ENCODE results near the gene GPRIN2.

DNA sequence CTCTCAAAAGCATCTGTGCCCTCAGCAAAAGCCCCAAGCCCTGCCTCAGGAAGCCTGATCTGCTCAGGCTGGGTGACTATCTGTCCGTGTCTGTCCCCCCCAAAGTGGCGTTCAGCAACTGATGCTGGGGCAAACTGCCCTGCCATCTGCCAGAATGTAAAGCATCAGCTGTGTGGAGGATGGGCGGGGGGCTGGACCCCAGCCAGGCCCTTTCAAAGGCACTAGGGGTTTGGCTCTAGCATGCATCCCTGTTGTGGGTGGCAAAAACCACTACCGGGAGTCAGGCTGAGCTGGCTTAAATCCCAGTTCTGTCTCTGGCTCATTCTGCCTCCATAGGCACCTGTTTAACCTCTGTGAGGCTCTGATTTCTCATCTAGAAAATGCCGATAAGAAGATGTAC lies 35.5 kb downstream of the GPRIN2 start:
- TF ChIP-seq, protein P1, sequence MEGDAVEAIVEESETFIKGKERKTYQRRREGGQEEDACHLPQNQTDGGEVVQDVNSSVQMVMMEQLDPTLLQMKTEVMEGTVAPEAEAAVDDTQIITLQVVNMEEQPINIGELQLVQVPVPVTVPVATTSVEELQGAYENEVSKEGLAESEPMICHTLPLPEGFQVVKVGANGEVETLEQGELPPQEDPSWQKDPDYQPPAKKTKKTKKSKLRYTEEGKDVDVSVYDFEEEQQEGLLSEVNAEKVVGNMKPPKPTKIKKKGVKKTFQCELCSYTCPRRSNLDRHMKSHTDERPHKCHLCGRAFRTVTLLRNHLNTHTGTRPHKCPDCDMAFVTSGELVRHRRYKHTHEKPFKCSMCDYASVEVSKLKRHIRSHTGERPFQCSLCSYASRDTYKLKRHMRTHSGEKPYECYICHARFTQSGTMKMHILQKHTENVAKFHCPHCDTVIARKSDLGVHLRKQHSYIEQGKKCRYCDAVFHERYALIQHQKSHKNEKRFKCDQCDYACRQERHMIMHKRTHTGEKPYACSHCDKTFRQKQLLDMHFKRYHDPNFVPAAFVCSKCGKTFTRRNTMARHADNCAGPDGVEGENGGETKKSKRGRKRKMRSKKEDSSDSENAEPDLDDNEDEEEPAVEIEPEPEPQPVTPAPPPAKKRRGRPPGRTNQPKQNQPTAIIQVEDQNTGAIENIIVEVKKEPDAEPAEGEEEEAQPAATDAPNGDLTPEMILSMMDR (IDR thresholded peaks at IDR 0.05): no peak
- TF ChIP-seq EP300 (IDR thresholded peaks at IDR 0.05): no peak
